ENCODE data around the gene MGMT.

Gene MGMT

DNA sequence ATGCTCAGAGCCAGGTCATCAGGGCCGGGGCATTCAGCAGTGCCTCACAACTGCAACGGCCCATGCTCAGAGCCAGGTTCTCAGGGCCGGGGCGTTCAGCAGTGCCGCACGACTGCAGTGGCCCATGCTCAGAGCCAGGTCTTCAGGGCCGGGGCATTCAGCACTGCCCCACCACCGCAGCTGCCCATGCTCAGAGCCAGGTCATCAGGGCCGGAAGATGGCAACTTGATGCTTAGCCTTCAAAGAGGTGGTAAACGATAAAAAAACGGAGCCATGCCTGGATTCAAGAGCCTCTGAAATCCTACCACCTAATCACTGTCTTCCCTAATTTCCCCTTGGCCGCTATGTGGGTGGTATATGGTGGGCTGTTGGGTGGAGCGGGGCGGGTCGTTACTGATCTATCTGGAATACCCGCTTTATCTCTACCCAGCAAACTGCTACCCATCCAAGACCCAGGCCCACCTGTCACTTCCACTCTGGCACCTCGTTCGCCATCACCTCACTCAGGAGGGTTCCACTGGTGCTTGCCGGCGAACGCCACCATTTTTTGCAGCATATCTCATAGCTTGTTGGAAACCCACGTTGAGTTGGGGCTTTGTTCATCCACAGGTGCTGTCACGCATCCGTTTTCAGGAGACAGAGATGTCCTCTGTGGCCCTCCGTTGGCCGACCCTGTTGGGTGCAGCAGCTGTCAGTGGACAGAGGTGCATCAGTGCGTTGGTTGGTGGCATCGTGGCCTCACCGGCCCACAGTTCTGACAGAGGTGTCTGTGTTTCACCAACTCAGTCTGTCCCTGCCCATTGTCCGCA, 275.9 kb downstream of the MGMT start:
- Histone ChIP-seq H3K36me3 (ENCODE audit: insufficient read depth, insufficient read length, low read length) (no peaks in the 10 kb centered on the region), H3K4me3 (ENCODE audit: insufficient read length, low read depth) (no peak overlapping the region), H3K9me3 (ENCODE audit: insufficient read depth, low read length) (no peaks in the 10 kb centered on the region), H3K9ac (ENCODE audit: insufficient read length, low read depth) (no peak overlapping the region), H3K27me3 (ENCODE audit: insufficient read depth, insufficient read length) (no peaks in the 10 kb centered on the region), H3K4me1 (ENCODE audit: insufficient read depth, insufficient read length) (no peaks in the 10 kb centered on the region)
- TF ChIP-seq SUZ12 (IDR thresholded peaks at IDR 0.05; ENCODE audit: extremely low read depth, insufficient read depth, insufficient read length) (no peak), YY1 (IDR thresholded peaks at IDR 0.05; ENCODE audit: insufficient read depth, insufficient read length) (no peak), ZNF274 (IDR thresholded peaks at IDR 0.05; ENCODE audit: low read depth, low read length) (no peak)
- no peak for DNase-seq (ENCODE audit: low read depth, low spot score)

- peaks cover 6% of the 10 kb centered on the region; the same call in 1 of the 2 replicates for H3K9me3 ChIP-seq (ENCODE audit: insufficient read depth, low read length)
- no peak overlapping the region for H3K4me3 ChIP-seq (ENCODE audit: insufficient read length, low read depth)
- TF ChIP-seq YY1 (IDR thresholded peaks at IDR 0.05; ENCODE audit: insufficient read depth, insufficient read length), result no peak
- no peak for TF ChIP-seq SUZ12 (IDR thresholded peaks at IDR 0.05; ENCODE audit: extremely low read depth, insufficient read depth, insufficient read length)
- TF ChIP-seq ZNF274 (IDR thresholded peaks at IDR 0.05; ENCODE audit: low read depth, low read length), result no peak
- no peaks in the 10 kb centered on the region for H3K27me3 ChIP-seq (ENCODE audit: insufficient read depth, insufficient read length)
- DNase-seq (ENCODE audit: low read depth, low spot score), result no peak
- H3K36me3 ChIP-seq (ENCODE audit: insufficient read depth, insufficient read length, low read length), result no peaks in the 10 kb centered on the region
- no peak overlapping the region for H3K9ac ChIP-seq (ENCODE audit: insufficient read length, low read depth)
- H3K4me1 ChIP-seq (ENCODE audit: insufficient read depth, insufficient read length), result no peaks in the 10 kb centered on the region
These were observed 276.7 kb downstream of the MGMT start for GRCh38 chr10:129743738-129744133.

DNA sequence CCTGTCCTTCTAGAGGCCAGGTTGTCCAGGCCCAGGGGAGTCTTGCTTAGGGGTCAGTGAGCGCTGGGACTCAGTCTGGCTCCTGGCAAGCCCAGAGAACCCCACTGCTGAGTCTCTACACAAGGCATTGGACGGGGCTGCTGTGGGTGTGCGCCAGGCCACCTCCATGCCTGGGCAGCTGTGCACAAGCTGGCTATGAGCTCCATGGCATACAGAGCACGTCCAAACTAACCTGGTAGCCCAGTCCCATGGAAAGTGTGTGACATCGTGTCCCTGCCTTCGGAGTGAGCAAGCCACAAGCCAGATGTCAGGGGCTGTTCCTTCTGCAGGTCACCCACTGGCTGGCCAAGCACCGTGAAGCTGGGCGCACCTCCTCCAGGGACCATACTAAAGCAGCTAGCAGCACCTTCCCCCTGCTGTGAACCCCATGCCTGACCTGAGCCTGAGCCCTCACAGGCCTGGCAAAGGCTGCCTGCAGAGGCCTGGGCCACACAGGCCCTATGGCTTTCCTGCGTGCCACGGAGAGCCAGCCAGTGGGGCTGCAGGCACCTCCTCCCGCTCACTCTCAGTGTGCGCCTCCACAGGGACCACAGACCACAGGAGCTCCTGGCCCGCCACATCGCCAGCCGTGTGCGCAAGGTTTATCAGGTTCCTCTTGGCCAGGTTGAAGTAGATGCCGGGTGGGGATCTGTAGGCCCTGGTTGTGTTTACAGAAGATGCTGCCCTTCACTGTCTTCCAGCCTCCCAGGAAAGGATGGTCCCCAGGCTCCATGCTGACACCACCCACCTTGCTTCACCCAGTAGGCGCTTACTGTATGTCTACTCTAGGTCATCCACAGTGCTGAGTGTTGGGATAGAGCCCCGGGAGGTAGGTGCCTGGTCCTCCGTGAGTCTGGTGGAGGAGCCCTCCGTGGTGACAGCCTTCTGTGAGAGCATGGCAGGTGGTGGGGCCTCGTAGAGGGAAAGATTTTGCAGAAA, 277.4 kb downstream of the MGMT start:
- Histone ChIP-seq H3K9me3 (ENCODE audit: insufficient read depth, low read length) (peaks cover 13% of the 10 kb centered on the region; the same call in 1 of the 2 replicates), H3K36me3 (ENCODE audit: insufficient read depth, insufficient read length, low read length) (no peaks in the 10 kb centered on the region), H3K27me3 (ENCODE audit: insufficient read depth, insufficient read length) (no peaks in the 10 kb centered on the region), H3K4me1 (ENCODE audit: insufficient read depth, insufficient read length) (no peaks in the 10 kb centered on the region), H3K9ac (ENCODE audit: insufficient read length, low read depth) (no peak overlapping the region), H3K4me3 (ENCODE audit: insufficient read length, low read depth) (no peak overlapping the region)
- TF ChIP-seq ZNF274 (IDR thresholded peaks at IDR 0.05; ENCODE audit: low read depth, low read length) (no peak), SUZ12 (IDR thresholded peaks at IDR 0.05; ENCODE audit: extremely low read depth, insufficient read depth, insufficient read length) (no peak), YY1 (IDR thresholded peaks at IDR 0.05; ENCODE audit: insufficient read depth, insufficient read length) (no peak)
- DNase-seq (ENCODE audit: low read depth, low spot score), result no peak

DNA sequence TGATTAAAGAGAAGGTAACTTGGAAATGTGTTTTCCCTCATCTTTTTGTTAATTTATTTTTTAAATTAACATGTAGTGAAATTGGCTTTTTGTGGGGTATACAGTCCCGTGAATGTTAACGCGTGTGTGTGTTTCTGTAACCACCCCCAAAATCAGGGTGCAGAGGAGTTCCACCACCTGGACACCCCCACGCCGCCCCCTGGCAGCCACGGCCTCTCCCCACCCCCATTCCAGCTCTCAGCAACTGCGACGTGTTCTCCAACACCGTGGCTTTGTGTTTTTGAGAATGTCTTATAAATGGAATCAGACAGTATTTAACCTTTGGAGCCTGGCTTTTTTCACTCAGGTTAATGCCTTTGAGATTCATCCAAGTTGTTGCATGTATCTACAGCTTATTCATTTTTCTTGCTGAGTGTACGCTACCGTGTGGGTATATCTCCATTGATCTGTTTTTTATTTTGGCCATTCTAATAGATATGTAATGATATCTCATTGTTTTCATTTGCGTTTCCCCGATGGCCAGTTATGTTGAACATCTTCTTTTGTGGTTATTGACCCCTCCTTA, 278.2 kb downstream of the MGMT start:
- TF ChIP-seq SUZ12 (IDR thresholded peaks at IDR 0.05; ENCODE audit: extremely low read depth, insufficient read depth, insufficient read length) (no peak), YY1 (IDR thresholded peaks at IDR 0.05; ENCODE audit: insufficient read depth, insufficient read length) (no peak), ZNF274 (IDR thresholded peaks at IDR 0.05; ENCODE audit: low read depth, low read length) (no peak)
- H3K27me3 ChIP-seq (ENCODE audit: insufficient read depth, insufficient read length), result no peaks in the 10 kb centered on the region
- no peaks in the 10 kb centered on the region for H3K36me3 ChIP-seq (ENCODE audit: insufficient read depth, insufficient read length, low read length)
- no peak overlapping the region for H3K4me3 ChIP-seq (ENCODE audit: insufficient read length, low read depth)
- no peaks in the 10 kb centered on the region for H3K4me1 ChIP-seq (ENCODE audit: insufficient read depth, insufficient read length)
- no peak for DNase-seq (ENCODE audit: low read depth, low spot score)
- H3K9me3 ChIP-seq (ENCODE audit: insufficient read depth, low read length), result peaks cover 16% of the 10 kb centered on the region; the same call in 1 of the 2 replicates
- H3K9ac ChIP-seq (ENCODE audit: insufficient read length, low read depth), result no peak overlapping the region

DNA sequence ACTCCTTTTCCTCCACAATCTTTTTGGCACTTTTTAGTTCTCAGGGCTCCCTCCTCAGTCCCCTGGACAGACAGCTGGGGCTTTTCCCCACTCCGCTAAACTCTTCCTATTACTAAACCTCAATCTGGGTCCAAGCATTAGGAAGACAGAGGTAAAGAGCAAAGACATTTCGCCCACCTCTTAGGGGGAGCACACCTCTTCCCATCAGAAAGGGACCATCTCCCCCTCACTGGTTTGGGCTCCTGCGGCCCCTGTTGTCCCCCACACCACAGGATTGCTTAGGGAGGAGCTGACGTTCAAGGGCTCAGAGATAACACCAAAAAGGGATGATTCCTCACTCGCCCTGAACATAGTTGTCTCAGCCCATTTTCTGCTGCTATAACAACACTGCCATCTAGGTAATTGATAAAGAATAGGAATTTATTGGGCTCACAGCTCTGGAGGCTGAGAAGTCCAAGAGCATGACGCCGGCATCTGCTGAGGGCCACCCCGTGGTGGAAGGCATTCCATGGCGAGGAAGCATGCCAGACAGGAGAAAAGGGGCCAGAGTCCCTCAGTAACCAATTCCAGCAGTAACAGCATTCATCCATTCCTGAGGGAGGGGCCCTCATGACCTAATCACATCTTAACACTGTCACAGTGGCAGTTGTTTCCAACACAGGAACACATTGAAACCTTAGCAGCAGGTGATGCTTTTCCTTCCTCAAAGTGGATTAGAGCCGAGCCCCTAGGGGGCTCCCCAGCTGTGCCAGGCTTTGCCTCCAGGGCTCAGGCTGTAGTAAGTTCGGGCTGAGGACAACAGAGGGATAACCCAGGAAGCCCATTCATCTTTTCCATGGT, 287.4 kb downstream of the MGMT start:
- peaks cover 17% of the 10 kb centered on the region for H3K9me3 ChIP-seq (ENCODE audit: insufficient read depth, low read length)
- no peaks in the 10 kb centered on the region for H3K36me3 ChIP-seq (ENCODE audit: insufficient read depth, insufficient read length, low read length)
- no peak for DNase-seq (ENCODE audit: low read depth, low spot score)
- no peak overlapping the region for H3K9ac ChIP-seq (ENCODE audit: insufficient read length, low read depth)
- H3K4me1 ChIP-seq (ENCODE audit: insufficient read depth, insufficient read length), result peaks cover 3% of the 10 kb centered on the region
- TF ChIP-seq SUZ12 (IDR thresholded peaks at IDR 0.05; ENCODE audit: extremely low read depth, insufficient read depth, insufficient read length) (no peak), YY1 (IDR thresholded peaks at IDR 0.05; ENCODE audit: insufficient read depth, insufficient read length) (no peak), ZNF274 (IDR thresholded peaks at IDR 0.05; ENCODE audit: low read depth, low read length) (no peak)
- no peaks in the 10 kb centered on the region for H3K27me3 ChIP-seq (ENCODE audit: insufficient read depth, insufficient read length)
- no peak overlapping the region for H3K4me3 ChIP-seq (ENCODE audit: insufficient read length, low read depth)

DNA sequence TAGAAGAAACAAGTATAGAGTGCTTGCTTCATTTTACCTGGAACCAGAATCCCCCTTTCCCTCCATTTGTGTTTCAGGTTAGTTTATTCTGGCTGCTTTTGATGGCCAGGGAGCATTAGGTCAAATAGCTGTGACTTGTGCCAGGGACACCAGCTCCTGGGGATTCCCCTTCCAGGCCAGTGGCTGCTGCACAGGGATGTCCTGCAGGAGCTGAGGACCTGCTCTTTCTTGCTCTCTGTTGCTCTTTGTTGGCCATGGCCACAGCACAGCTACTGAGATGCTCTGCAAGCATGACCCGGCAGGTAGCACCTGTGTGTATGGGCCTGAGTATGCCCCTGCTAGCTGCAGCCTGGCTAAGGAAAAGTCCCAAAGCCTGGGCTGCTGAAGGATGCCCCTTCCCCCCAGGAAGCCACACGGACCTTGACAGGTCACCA, 288.1 kb downstream of the MGMT start:
- Histone ChIP-seq H3K27me3 (ENCODE audit: insufficient read depth, insufficient read length) (no peaks in the 10 kb centered on the region), H3K36me3 (ENCODE audit: insufficient read depth, insufficient read length, low read length) (no peaks in the 10 kb centered on the region), H3K4me3 (ENCODE audit: insufficient read length, low read depth) (no peak overlapping the region), H3K9me3 (ENCODE audit: insufficient read depth, low read length) (peaks cover 14% of the 10 kb centered on the region), H3K4me1 (ENCODE audit: insufficient read depth, insufficient read length) (peaks cover 3% of the 10 kb centered on the region), H3K9ac (ENCODE audit: insufficient read length, low read depth) (no peak overlapping the region)
- TF ChIP-seq ZNF274 (IDR thresholded peaks at IDR 0.05; ENCODE audit: low read depth, low read length), result no peak
- no peak for TF ChIP-seq YY1 (IDR thresholded peaks at IDR 0.05; ENCODE audit: insufficient read depth, insufficient read length)
- TF ChIP-seq SUZ12 (IDR thresholded peaks at IDR 0.05; ENCODE audit: extremely low read depth, insufficient read depth, insufficient read length), result no peak
- no peak for DNase-seq (ENCODE audit: low read depth, low spot score)
